ENCODE data around the gene NUTM2A. TPM values are rescaled to one million over a fixed set of nuclear protein-coding genes. Genes with fewer than 3 reads are reported as not detected.

NUTM2A gene, protein sequence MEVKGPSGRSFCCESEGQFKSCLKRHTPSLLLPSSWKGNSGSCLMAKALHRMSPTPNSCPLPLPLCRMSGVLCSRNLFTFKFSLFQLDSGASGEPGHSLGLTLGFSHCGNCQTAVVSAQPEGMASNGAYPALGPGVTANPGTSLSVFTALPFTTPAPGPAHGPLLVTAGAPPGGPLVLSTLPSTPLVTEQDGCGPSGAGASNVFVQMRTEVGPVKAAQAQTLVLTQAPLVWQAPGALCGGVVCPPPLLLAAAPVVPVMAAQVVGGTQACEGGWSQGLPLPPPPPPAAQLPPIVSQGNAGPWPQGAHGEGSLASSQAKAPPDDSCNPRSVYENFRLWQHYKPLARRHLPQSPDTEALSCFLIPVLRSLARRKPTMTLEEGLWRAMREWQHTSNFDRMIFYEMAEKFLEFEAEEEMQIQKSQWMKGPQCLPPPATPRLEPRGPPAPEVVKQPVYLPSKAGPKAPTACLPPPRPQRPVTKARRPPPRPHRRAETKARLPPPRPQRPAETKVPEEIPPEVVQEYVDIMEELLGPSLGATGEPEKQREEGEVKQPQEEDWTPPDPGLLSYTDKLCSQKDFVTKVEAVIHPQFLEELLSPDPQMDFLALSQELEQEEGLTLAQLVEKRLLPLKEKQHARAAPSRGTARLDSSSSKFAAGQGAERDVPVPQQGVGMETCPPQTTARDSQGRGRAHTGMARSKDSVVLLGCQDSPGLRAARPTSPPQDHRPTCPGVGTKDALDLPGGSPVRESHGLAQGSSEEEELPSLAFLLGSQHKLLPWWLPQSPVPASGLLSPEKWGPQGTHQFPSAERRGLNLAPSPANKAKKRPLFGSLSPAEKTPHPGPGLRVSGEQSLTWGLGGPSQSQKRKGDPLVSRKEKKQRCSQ
- 0.24 and 1.9 TPM in 2 replicates for total RNA-seq

DNA sequence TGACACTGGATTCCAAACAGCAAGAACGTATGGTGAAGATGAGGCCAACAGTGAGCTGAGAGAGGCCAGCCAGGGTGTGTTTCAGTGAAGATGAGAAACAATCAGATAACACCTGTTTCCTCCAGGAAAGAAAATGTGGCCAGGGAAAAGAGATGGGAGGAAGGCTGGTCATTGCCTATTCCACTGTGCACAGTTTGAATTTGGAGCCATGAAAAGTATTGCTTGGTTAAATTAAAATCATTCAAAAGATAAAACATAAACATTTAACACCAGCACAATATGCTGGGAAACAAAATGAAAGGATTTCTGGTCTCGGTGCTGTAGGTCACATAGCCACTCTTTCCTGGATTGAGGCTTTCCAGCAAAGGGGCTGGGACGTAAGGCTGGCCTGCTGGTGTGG is at the start of gene NUTM2A:
TSS of gene NUTM2A (plus strand) at position 301 of the 400 bp plus-strand sequence. CDS start 383 bp downstream, outside the sequence.

Other genes starting within 250 kb of the NUTM2A start
- 10.8 TPM in 1 of 2 replicates, not detected in the other for gene FAM25A, start 205.2 kb upstream of the NUTM2A start, total RNA-seq
- 212 and 381 TPM in 2 replicates for gene GLUD1, start 130.6 kb upstream of the NUTM2A start, total RNA-seq
- 20.0 and 43.1 TPM in 2 replicates for gene SHLD2, start 130.2 kb upstream of the NUTM2A start, total RNA-seq
- gene NUTM2D, start 132.3 kb downstream of the NUTM2A start, total RNA-seq: 2.2 and 4.9 TPM in 2 replicates

Data from tracheal epithelial cell (primary cell).